Spleen (tissue), 7 donors: ENCODE measurements around the gene USP7.

Experiments used
- POLR2AphosphoS5 ChIP-seq, 3 donors: sonication (generic); formaldehyde crosslinking; IDR thresholded peaks; one replicate each; pipeline ENCODE4 v1.5.1; 2017; ENCODE audit warnings: antibody characterized with exemption in 3 of 3
- TF ChIP-seq, protein P1 (sequence below), 11 experiments: fragments of 200-600 bp in 7 of 11; fragments of 450-650 bp in 4 of 11; sonication (generic) in 4 of 11; IDR thresholded peaks in 8 of 11; conservative IDR thresholded peaks in 3 of 11; 1 replicate in 7 of 11; 2 replicates in 4 of 11; pipeline versions ENCODE4 v1.4.0 to v1.8.0; 2016 to 2021; ENCODE audit warnings: antibody characterized with exemption in 11 of 11, inconsistent platforms in 4 of 11, mild to moderate bottlenecking in 1 of 11
- donor health status: DM: no; HTN: no; CAD: no; lungs with moderate emphysema.
- donor health status: DM: no; HTN: no; CAD: no.
- donor health status: DM: no; HTN: no; CAD: no.

DNA sequence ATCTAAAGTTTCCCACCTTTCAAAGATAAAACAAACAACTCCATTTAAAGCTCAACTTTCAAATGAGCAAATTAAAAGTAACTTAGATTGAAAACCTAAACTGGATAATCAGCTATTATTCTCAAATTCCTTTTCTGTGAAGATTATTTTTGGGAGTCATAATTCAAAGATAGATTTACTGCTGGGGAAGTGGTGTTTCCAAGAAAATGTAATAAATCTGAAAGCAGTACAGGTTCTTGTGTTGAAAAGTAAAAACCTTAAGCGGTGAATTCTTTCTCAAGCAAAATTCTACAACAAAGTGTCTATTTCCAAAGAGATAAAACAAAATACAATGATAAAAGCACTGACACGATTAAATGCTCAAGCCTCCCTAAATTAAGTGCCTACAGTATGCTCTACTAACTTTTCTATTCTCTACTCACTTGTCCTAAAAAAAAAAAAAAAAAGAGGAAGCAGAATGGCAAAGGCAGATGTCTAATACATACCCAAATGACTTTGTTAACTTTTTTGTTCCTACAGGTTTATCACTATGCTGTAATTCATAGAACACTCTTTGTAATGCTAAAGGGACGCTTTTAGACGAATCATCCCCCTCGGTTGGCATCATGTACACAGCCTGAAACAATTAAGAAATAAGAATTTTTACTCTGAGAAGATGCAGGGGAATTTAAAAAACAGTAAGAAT lies 47.0 kb downstream of the USP7 start:
- TF ChIP-seq, protein P1, sequence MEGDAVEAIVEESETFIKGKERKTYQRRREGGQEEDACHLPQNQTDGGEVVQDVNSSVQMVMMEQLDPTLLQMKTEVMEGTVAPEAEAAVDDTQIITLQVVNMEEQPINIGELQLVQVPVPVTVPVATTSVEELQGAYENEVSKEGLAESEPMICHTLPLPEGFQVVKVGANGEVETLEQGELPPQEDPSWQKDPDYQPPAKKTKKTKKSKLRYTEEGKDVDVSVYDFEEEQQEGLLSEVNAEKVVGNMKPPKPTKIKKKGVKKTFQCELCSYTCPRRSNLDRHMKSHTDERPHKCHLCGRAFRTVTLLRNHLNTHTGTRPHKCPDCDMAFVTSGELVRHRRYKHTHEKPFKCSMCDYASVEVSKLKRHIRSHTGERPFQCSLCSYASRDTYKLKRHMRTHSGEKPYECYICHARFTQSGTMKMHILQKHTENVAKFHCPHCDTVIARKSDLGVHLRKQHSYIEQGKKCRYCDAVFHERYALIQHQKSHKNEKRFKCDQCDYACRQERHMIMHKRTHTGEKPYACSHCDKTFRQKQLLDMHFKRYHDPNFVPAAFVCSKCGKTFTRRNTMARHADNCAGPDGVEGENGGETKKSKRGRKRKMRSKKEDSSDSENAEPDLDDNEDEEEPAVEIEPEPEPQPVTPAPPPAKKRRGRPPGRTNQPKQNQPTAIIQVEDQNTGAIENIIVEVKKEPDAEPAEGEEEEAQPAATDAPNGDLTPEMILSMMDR (IDR thresholded peaks at IDR 0.05 in 8 of 11, conservative IDR thresholded peaks at IDR 0.05 in 3 of 11) = no peak
- TF ChIP-seq POLR2AphosphoS5 (IDR thresholded peaks at IDR 0.05) = no peak
